HEK293 (cell line): ENCODE data around the gene ELOVL1.

ENCODE experiments used
- CTCF ChIA-PET: fragments of 350-600 bp; formaldehyde crosslinking; extraction: SDS; loops from one replicate; lab custom pipeline; 2021; ENCODE audit warnings: antibody characterized with exemption; lab: Yijun Ruan, JAX
- POLR2A ChIA-PET: fragments of 300-600 bp; formaldehyde crosslinking; extraction: SDS; loops from one replicate; lab custom pipeline; 2020; ENCODE audit warnings: antibody characterized with exemption, inconsistent platforms; lab: Yijun Ruan, JAX
- H3K27ac ChIP-seq: fragments of 200-500 bp; sonication (Bioruptor generic); 2 replicates; pipeline ENCODE4 v1.5.1; 2014; ENCODE audit warnings: low read depth, low read length, control low read depth, inconsistent platforms; ENCODE audit errors: extremely low read depth
- H3K36me3 ChIP-seq, 2 experiments: fragments of 200-500 bp in 1 of 2; sonication (Bioruptor generic) in 1 of 2; 1 replicate in 1 of 2; 2 replicates in 1 of 2; pipeline ENCODE4 v1.5.1; 2014 to 2017; ENCODE audit warnings: inconsistent platforms in 2 of 2, low read length in 2 of 2; ENCODE audit not compliant: control insufficient read depth in 2 of 2, insufficient read depth in 1 of 2
- H3K4me1 ChIP-seq: fragments of 200-500 bp; sonication (Bioruptor generic); 2 replicates; pipeline ENCODE4 v1.5.1; 2014; ENCODE audit warnings: mild to moderate bottlenecking, low read length, inconsistent platforms; ENCODE audit not compliant: control insufficient read depth, insufficient read depth
- H3K4me3 ChIP-seq: 2 replicates; pipeline ENCODE4 v1.5.1; 2011; ENCODE audit warnings: low read depth, mild to moderate bottlenecking, control low read depth, low read length, moderate library complexity
- H3K9me3 ChIP-seq: fragments of 200-500 bp; sonication (Bioruptor generic); 2 replicates; pipeline ENCODE4 v1.5.1; 2014; ENCODE audit warnings: low read depth, low read length, inconsistent platforms; ENCODE audit not compliant: control insufficient read depth, insufficient read depth
- KLF8 ChIP-seq: fragments of 450-650 bp; formaldehyde crosslinking; IDR thresholded peaks from 2 replicates; pipeline ENCODE4 v1.5.1; 2016; ENCODE audit warnings: missing biosample characterization, missing genetic modification characterization
- MZF1 ChIP-seq: fragments of 450-650 bp; formaldehyde crosslinking; IDR thresholded peaks from 2 replicates; pipeline ENCODE4 v1.5.1; 2017; ENCODE audit warnings: missing biosample characterization, missing genetic modification characterization, borderline replicate concordance
- PRDM1 ChIP-seq: fragments of 450-650 bp; formaldehyde crosslinking; IDR thresholded peaks from 2 replicates; pipeline ENCODE4; 2016; ENCODE audit warnings: missing biosample characterization, missing genetic modification characterization
- SCRT2 ChIP-seq: fragments of 450-650 bp; formaldehyde crosslinking; IDR thresholded peaks from 2 replicates; pipeline ENCODE4 v1.5.1; 2016; ENCODE audit warnings: missing biosample characterization, missing genetic modification characterization
- SP7 ChIP-seq: fragments of 450-650 bp; formaldehyde crosslinking; IDR thresholded peaks from 2 replicates; pipeline ENCODE4 v1.5.1; 2016; ENCODE audit warnings: missing biosample characterization, missing genetic modification characterization
- YY2 ChIP-seq: fragments of 450-650 bp; formaldehyde crosslinking; IDR thresholded peaks from 2 replicates; pipeline ENCODE4 v1.5.1; 2016; ENCODE audit warnings: missing biosample characterization, missing genetic modification characterization
- ZBTB7A ChIP-seq: fragments of 450-650 bp; formaldehyde crosslinking; IDR thresholded peaks from 2 replicates; pipeline ENCODE4 v1.5.1; 2016; ENCODE audit warnings: low read depth, missing biosample characterization, missing genetic modification characterization
- ZBTB8A ChIP-seq: fragments of 450-650 bp; formaldehyde crosslinking; IDR thresholded peaks from 2 replicates; pipeline ENCODE4 v1.5.1; 2016; ENCODE audit warnings: missing biosample characterization, missing genetic modification characterization
- ZNF169 ChIP-seq: fragments of 450-650 bp; formaldehyde crosslinking; IDR thresholded peaks from 2 replicates; pipeline ENCODE4 v1.5.1; 2016; ENCODE audit warnings: missing biosample characterization, missing genetic modification characterization
- ZNF211 ChIP-seq: fragments of 450-650 bp; formaldehyde crosslinking; IDR thresholded peaks from 2 replicates; pipeline ENCODE4 v1.5.1; 2016; ENCODE audit warnings: low read depth, missing biosample characterization, missing genetic modification characterization
- ZNF426 ChIP-seq: fragments of 450-650 bp; formaldehyde crosslinking; IDR thresholded peaks from 2 replicates; pipeline ENCODE4 v1.5.1; 2017; ENCODE audit warnings: missing biosample characterization, missing genetic modification characterization, mild to moderate bottlenecking, inconsistent platforms, moderate library complexity
- ZNF561 ChIP-seq: fragments of 450-650 bp; IDR thresholded peaks from 2 replicates; pipeline ENCODE4 v1.5.1; 2018; ENCODE audit warnings: missing biosample characterization, missing genetic modification characterization, borderline replicate concordance
- ZNF585B ChIP-seq: fragments of 450-650 bp; formaldehyde crosslinking; IDR thresholded peaks from 2 replicates; pipeline ENCODE4 v1.5.1; 2016; ENCODE audit warnings: missing biosample characterization, missing genetic modification characterization
- ZNF777 ChIP-seq: fragments of 450-650 bp; formaldehyde crosslinking; IDR thresholded peaks from 2 replicates; pipeline ENCODE4 v1.5.1; 2017; ENCODE audit warnings: missing biosample characterization, missing genetic modification characterization, borderline replicate concordance
- TF ChIP-seq, protein P1 (sequence below): fragments of 450-650 bp; formaldehyde crosslinking; IDR thresholded peaks from 2 replicates; pipeline ENCODE4 v1.5.1; 2016; ENCODE audit warnings: missing biosample characterization, missing genetic modification characterization
- TF ChIP-seq, protein P2 (sequence below): fragments of 450-650 bp; formaldehyde crosslinking; IDR thresholded peaks from 2 replicates; pipeline ENCODE4 v1.5.1; 2016; ENCODE audit warnings: missing biosample characterization, missing genetic modification characterization
- TF ChIP-seq, protein P3 (sequence below): fragments of 450-650 bp; formaldehyde crosslinking; IDR thresholded peaks from 2 replicates; pipeline ENCODE4 v1.5.1; 2017; ENCODE audit warnings: missing biosample characterization, missing genetic modification characterization
- TF ChIP-seq, protein P4 (sequence below): fragments of 450-650 bp; formaldehyde crosslinking; IDR thresholded peaks from 2 replicates; pipeline ENCODE4 v1.5.1; 2016; ENCODE audit warnings: missing biosample characterization, missing genetic modification characterization
- TF ChIP-seq, protein P5 (sequence below): fragments of 450-650 bp; formaldehyde crosslinking; IDR thresholded peaks from 2 replicates; pipeline ENCODE4; 2016; ENCODE audit warnings: missing biosample characterization, missing genetic modification characterization

The ELOVL1 gene

DNA sequence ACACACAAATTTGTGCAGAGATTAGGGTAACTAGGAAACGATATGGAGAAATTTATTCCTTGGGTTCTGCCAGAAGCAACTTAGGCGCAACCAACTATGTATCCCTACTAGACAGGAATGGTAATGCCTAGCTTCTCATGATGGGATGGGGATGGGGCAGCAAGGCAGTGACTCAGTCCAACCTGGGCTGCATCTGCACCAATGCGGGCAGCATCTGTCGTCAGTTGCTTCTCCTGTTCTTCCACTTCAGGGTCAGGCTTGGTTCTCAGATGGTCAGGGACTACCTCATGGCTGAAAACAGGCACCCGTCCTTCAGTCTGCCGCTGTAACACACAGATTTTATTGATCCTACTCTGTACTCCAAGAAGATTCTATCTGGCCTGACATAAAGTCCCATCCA is 18.9 kb upstream of the ELOVL1 start:
- Histone ChIP-seq H3K36me3 (peaks cover 8 to 69% of the 10 kb centered on the region in 2 experiments; a peak in 2 of 3 replicates), H3K4me1 (no peaks in the 10 kb centered on the region), H3K9me3 (no peaks in the 10 kb centered on the region), H3K4me3 (no peak overlapping the region), H3K27ac (no peak overlapping the region)
- POLR2A ChIA-PET: no interaction called here
- CTCF ChIA-PET: interaction anchor here (0.9 to 1.1 kb wide), 2 partner anchors 15 to 23 kb away, joined by 3 read pairs; no protein-coding TSS in a partner anchor
- TF ChIP-seq, protein P1, sequence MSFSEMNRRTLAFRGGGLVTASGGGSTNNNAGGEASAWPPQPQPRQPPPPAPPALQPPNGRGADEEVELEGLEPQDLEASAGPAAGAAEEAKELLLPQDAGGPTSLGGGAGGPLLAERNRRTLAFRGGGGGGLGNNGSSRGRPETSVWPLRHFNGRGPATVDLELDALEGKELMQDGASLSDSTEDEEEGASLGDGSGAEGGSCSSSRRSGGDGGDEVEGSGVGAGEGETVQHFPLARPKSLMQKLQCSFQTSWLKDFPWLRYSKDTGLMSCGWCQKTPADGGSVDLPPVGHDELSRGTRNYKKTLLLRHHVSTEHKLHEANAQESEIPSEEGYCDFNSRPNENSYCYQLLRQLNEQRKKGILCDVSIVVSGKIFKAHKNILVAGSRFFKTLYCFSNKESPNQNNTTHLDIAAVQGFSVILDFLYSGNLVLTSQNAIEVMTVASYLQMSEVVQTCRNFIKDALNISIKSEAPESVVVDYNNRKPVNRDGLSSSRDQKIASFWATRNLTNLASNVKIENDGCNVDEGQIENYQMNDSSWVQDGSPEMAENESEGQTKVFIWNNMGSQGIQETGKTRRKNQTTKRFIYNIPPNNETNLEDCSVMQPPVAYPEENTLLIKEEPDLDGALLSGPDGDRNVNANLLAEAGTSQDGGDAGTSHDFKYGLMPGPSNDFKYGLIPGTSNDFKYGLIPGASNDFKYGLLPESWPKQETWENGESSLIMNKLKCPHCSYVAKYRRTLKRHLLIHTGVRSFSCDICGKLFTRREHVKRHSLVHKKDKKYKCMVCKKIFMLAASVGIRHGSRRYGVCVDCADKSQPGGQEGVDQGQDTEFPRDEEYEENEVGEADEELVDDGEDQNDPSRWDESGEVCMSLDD: no peak
- TF ChIP-seq KLF8 (tag by site-specific recombination): no peak
- TF ChIP-seq, protein P2, sequence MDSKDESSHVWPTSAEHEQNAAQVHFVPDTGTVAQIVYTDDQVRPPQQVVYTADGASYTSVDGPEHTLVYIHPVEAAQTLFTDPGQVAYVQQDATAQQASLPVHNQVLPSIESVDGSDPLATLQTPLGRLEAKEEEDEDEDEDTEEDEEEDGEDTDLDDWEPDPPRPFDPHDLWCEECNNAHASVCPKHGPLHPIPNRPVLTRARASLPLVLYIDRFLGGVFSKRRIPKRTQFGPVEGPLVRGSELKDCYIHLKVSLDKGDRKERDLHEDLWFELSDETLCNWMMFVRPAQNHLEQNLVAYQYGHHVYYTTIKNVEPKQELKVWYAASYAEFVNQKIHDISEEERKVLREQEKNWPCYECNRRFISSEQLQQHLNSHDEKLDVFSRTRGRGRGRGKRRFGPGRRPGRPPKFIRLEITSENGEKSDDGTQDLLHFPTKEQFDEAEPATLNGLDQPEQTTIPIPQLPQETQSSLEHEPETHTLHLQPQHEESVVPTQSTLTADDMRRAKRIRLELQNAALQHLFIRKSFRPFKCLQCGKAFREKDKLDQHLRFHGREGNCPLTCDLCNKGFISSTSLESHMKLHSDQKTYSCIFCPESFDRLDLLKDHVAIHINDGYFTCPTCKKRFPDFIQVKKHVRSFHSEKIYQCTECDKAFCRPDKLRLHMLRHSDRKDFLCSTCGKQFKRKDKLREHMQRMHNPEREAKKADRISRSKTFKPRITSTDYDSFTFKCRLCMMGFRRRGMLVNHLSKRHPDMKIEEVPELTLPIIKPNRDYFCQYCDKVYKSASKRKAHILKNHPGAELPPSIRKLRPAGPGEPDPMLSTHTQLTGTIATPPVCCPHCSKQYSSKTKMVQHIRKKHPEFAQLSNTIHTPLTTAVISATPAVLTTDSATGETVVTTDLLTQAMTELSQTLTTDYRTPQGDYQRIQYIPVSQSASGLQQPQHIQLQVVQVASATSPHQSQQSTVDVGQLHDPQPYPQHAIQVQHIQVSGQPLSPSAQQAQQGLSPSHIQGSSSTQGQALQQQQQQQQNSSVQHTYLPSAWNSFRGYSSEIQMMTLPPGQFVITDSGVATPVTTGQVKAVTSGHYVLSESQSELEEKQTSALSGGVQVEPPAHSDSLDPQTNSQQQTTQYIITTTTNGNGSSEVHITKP (tag by site-specific recombination): no peak
- no peak for TF ChIP-seq ZNF585B
- no peak for TF ChIP-seq ZBTB8A (tag by site-specific recombination)
- TF ChIP-seq ZNF211: no peak
- TF ChIP-seq, protein P3, sequence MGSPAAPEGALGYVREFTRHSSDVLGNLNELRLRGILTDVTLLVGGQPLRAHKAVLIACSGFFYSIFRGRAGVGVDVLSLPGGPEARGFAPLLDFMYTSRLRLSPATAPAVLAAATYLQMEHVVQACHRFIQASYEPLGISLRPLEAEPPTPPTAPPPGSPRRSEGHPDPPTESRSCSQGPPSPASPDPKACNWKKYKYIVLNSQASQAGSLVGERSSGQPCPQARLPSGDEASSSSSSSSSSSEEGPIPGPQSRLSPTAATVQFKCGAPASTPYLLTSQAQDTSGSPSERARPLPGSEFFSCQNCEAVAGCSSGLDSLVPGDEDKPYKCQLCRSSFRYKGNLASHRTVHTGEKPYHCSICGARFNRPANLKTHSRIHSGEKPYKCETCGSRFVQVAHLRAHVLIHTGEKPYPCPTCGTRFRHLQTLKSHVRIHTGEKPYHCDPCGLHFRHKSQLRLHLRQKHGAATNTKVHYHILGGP (tag by site-specific recombination): no peak
- TF ChIP-seq YY2 (tag by site-specific recombination): no peak
- TF ChIP-seq, protein P4, sequence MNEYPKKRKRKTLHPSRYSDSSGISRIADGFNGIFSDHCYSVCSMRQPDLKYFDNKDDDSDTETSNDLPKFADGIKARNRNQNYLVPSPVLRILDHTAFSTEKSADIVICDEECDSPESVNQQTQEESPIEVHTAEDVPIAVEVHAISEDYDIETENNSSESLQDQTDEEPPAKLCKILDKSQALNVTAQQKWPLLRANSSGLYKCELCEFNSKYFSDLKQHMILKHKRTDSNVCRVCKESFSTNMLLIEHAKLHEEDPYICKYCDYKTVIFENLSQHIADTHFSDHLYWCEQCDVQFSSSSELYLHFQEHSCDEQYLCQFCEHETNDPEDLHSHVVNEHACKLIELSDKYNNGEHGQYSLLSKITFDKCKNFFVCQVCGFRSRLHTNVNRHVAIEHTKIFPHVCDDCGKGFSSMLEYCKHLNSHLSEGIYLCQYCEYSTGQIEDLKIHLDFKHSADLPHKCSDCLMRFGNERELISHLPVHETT: no peak
- no peak for TF ChIP-seq ZNF561
- TF ChIP-seq, protein P5, sequence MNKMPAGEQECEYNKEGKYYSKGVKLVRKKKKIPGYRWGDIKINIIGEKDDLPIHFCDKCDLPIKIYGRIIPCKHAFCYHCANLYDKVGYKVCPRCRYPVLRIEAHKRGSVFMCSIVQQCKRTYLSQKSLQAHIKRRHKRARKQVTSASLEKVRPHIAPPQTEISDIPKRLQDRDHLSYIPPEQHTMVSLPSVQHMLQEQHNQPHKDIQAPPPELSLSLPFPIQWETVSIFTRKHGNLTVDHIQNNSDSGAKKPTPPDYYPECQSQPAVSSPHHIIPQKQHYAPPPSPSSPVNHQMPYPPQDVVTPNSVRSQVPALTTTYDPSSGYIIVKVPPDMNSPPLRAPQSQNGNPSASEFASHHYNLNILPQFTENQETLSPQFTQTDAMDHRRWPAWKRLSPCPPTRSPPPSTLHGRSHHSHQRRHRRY: no peak
- no peak for TF ChIP-seq SCRT2 (tag by site-specific recombination)
- no peak for TF ChIP-seq PRDM1
- no peak for TF ChIP-seq ZNF777
- TF ChIP-seq ZNF169 (tag by site-specific recombination): no peak
- TF ChIP-seq MZF1 (tag by site-specific recombination): no peak
- no peak for TF ChIP-seq ZNF426 (tag by site-specific recombination)
- no peak for TF ChIP-seq ZBTB7A (tag by site-specific recombination)
- no peak for TF ChIP-seq SP7
